ENCODE measurements around the gene GGTLC1.

GRCh38 chr20:24018796-24019195, 30.2 kb upstream of the GGTLC1 start:
- TF ChIP-seq CTCF (conservative IDR thresholded peaks at IDR 0.05; ENCODE audit: low read depth in 2 of 2) = no peak
- TF ChIP-seq POLR2AphosphoS5 (IDR thresholded peaks at IDR 0.05; ENCODE audit: low read depth) = no peak
- TF ChIP-seq EZH2 (IDR thresholded peaks at IDR 0.05; ENCODE audit: low read depth, unreplicated experiment) = no peak
- TF ChIP-seq REST (IDR thresholded peaks at IDR 0.05; ENCODE audit: unreplicated experiment) = no peak
- TF ChIP-seq ZNF114 (CRISPR knock-in tag; IDR thresholded peaks at IDR 0.05) = no peak
- no peak for TF ChIP-seq CREB1 (CRISPR knock-in tag; IDR thresholded peaks at IDR 0.05; ENCODE audit: low read depth)
- no peak for TF ChIP-seq JUNB (IDR thresholded peaks at IDR 0.05; ENCODE audit: unreplicated experiment)
- no peak for TF ChIP-seq ZNF331 (CRISPR knock-in tag; IDR thresholded peaks at IDR 0.05; ENCODE audit: low read depth)
- TF ChIP-seq ETS1 (IDR thresholded peaks at IDR 0.05) = no peak
- TF ChIP-seq EZH2phosphoT487 (IDR thresholded peaks at IDR 0.05; ENCODE audit: unreplicated experiment) = no peak
